H9 (cell line): Measurements from ENCODE around the gene HS3ST3B1. TPM values are rescaled to one million over a fixed set of nuclear protein-coding genes. Genes with fewer than 3 reads are reported as not detected.
A peak's percentile ranks its signal among the peaks of the same experiment; 100 is the strongest.

Experiments used
- DNase-seq: peaks from one replicate; pipeline ENCODE4 v3.0.0-alpha.2; 2017
- H2AFZ ChIP-seq: one replicate; pipeline ENCODE4 v1.6.1; 2013; ENCODE audit warnings: mild to moderate bottlenecking, low read length, control low read depth, moderate library complexity
- H2AK5ac ChIP-seq: 2 replicates; pipeline ENCODE4 v1.6.1; 2013; ENCODE audit warnings: low read length, control low read depth, mixed read lengths; ENCODE audit not compliant: insufficient read length
- H2BK120ac ChIP-seq: one replicate; pipeline ENCODE4 v1.6.1; 2013; ENCODE audit warnings: low read depth, mild to moderate bottlenecking, low read length, control low read depth, inconsistent platforms; ENCODE audit not compliant: poor library complexity, severe bottlenecking
- H2BK12ac ChIP-seq: 2 replicates; pipeline ENCODE4 v1.6.1; 2013; ENCODE audit warnings: low read length, control low read depth, mixed read lengths, low read depth; ENCODE audit not compliant: insufficient read length
- H2BK15ac ChIP-seq: 2 replicates; pipeline ENCODE4 v1.6.1; 2013; ENCODE audit warnings: low read depth, low read length, control low read depth
- H2BK20ac ChIP-seq: one replicate; pipeline ENCODE4 v1.6.1; 2013; ENCODE audit warnings: low read depth, mild to moderate bottlenecking, low read length, control low read depth, inconsistent platforms; ENCODE audit not compliant: poor library complexity, severe bottlenecking
- H2BK5ac ChIP-seq: 2 replicates; pipeline ENCODE4 v1.6.1; 2013; ENCODE audit warnings: low read length, control low read depth, mixed read lengths; ENCODE audit not compliant: insufficient read length
- H3K14ac ChIP-seq: 2 replicates; pipeline ENCODE4 v1.6.1; 2013; ENCODE audit warnings: low read length, control low read depth; ENCODE audit not compliant: insufficient read depth
- H3K18ac ChIP-seq: 2 replicates; pipeline ENCODE4 v1.6.1; 2013; ENCODE audit warnings: low read depth, mild to moderate bottlenecking, mixed read lengths, low read length, control low read depth; ENCODE audit not compliant: insufficient read length
- H3K23ac ChIP-seq: 2 replicates; pipeline ENCODE4 v1.6.1; 2013; ENCODE audit warnings: low read length, control low read depth, mixed read lengths, low read depth; ENCODE audit not compliant: insufficient read length
- H3K23me2 ChIP-seq: 2 replicates; pipeline ENCODE4 v1.6.1; 2013; ENCODE audit warnings: low read depth, mild to moderate bottlenecking, mixed read lengths, low read length, control low read depth; ENCODE audit not compliant: insufficient read length, poor library complexity, severe bottlenecking
- H3K27ac ChIP-seq: 2 replicates; pipeline ENCODE4 v1.5.1; 2013; ENCODE audit warnings: low read length, control low read depth, mixed read lengths, low read depth; ENCODE audit not compliant: insufficient read length
- H3K27me3 ChIP-seq: 2 replicates; pipeline ENCODE4 v1.6.1; 2013; ENCODE audit warnings: low read length, control low read depth, inconsistent platforms; ENCODE audit not compliant: insufficient read depth
- H3K4ac ChIP-seq: 2 replicates; pipeline ENCODE4 v1.6.1; 2013; ENCODE audit warnings: low read depth, mild to moderate bottlenecking, control low read depth, inconsistent platforms, low read length, moderate library complexity
- H3K4me1 ChIP-seq: 2 replicates; pipeline ENCODE4 v1.6.1; 2013; ENCODE audit warnings: low read length, control low read depth, inconsistent platforms; ENCODE audit not compliant: insufficient read depth
- H3K4me2 ChIP-seq: 2 replicates; pipeline ENCODE4 v1.6.1; 2013; ENCODE audit warnings: low read length, control low read depth, mixed read lengths; ENCODE audit not compliant: insufficient read length, insufficient read depth
- H3K56ac ChIP-seq: 2 replicates; pipeline ENCODE4 v1.6.1; 2013; ENCODE audit warnings: low read depth, mild to moderate bottlenecking, mixed read lengths, low read length, control low read depth; ENCODE audit not compliant: insufficient read length
- H3K79me1 ChIP-seq: 2 replicates; pipeline ENCODE4 v1.6.1; 2013; ENCODE audit warnings: low read depth, mild to moderate bottlenecking, moderate library complexity, low read length, control low read depth, inconsistent platforms; ENCODE audit not compliant: insufficient read depth, poor library complexity, severe bottlenecking
- H3K79me2 ChIP-seq: 2 replicates; pipeline ENCODE4 v1.6.1; 2013; ENCODE audit warnings: low read length, control low read depth, inconsistent platforms; ENCODE audit not compliant: insufficient read depth
- H3K9ac ChIP-seq: 2 replicates; pipeline ENCODE4 v1.6.1; 2013; ENCODE audit warnings: low read length, control low read depth, mixed read lengths; ENCODE audit not compliant: insufficient read length; ENCODE audit errors: extremely low read depth
- H3K9me3 ChIP-seq: one replicate; pipeline ENCODE4 v1.6.1; 2013; ENCODE audit warnings: low read depth, low read length, inconsistent platforms; ENCODE audit not compliant: control insufficient read depth
- H3T11ph ChIP-seq: one replicate; pipeline ENCODE4 v1.6.1; 2013; ENCODE audit warnings: mild to moderate bottlenecking, low read length, control low read depth, inconsistent platforms
- H4K20me1 ChIP-seq: one replicate; pipeline ENCODE4 v1.6.1; 2013; ENCODE audit not compliant: control insufficient read depth, insufficient read length, insufficient read depth
- H4K5ac ChIP-seq: 2 replicates; pipeline ENCODE4 v1.6.1; 2013; ENCODE audit warnings: low read depth, mild to moderate bottlenecking, mixed read lengths, low read length, control low read depth; ENCODE audit not compliant: insufficient read length
- H4K8ac ChIP-seq: replicated peaks from 2 replicates; pipeline ENCODE4 v1.6.1; 2013; ENCODE audit warnings: low read length, control low read depth, mixed read lengths, low read depth; ENCODE audit not compliant: insufficient read length
- H4K91ac ChIP-seq: 2 replicates; pipeline ENCODE4 v1.6.1; 2013; ENCODE audit warnings: low read depth, mild to moderate bottlenecking, moderate library complexity, mixed read lengths, low read length, control low read depth; ENCODE audit not compliant: insufficient read length
- H3K27ac Mint-ChIP-seq, 3 experiments: 2 replicates in 2 of 3; 3 replicates in 1 of 3; pipeline ENCODE4 v1.8.0; 2020 to 2021; ENCODE audit warnings: mixed read lengths in 3 of 3, mild to moderate bottlenecking in 1 of 3, moderate library complexity in 1 of 3
- H3K27me3 Mint-ChIP-seq: 2 replicates; pipeline ENCODE4 v1.8.0; 2021; ENCODE audit warnings: low read depth, mild to moderate bottlenecking, moderate library complexity, mixed read lengths
- H3K36me3 Mint-ChIP-seq, 3 experiments: 2 replicates in 2 of 3; 3 replicates in 1 of 3; pipeline ENCODE4 v1.8.0; 2020 to 2021; ENCODE audit warnings: low read depth in 3 of 3, mixed read lengths in 3 of 3; ENCODE audit not compliant: insufficient read depth in 1 of 3
- H3K4me1 Mint-ChIP-seq, 2 experiments: 2 replicates each; pipeline ENCODE4 v1.8.0; 2020; ENCODE audit warnings: mixed read lengths in 2 of 2
- H3K4me3 Mint-ChIP-seq, 2 experiments: 2 replicates in 1 of 2; 3 replicates in 1 of 2; pipeline ENCODE4 v1.8.0; 2020 to 2021; ENCODE audit warnings: mild to moderate bottlenecking in 2 of 2, mixed read lengths in 2 of 2, moderate library complexity in 1 of 2
- H3K9me3 Mint-ChIP-seq, 2 experiments: 2 replicates in 1 of 2; 3 replicates in 1 of 2; pipeline ENCODE4 v1.8.0; 2020; ENCODE audit warnings: mild to moderate bottlenecking in 2 of 2, mixed read lengths in 2 of 2, moderate library complexity in 1 of 2
- WGBS: extraction: QIAGEN DNeasy Blood & Tissue Kit; methylation state at CpG from one replicate; pipeline ENCODE4 v1.1.7; 2013; ENCODE audit warnings: missing lambda C conversion rate, low lambda C conversion rate, mixed read lengths; ENCODE audit not compliant: insufficient read length; ENCODE audit errors: extremely low coverage; 5-methylcytosine and 5-hydroxymethylcytosine counted together
- total RNA-seq: library from RNA; stranded (reverse); gene quantifications from 2 replicates; pipeline ENCODE4 v1.2.1, GENCODE V29; 2021
- TF ChIP-seq, protein P1 (sequence below): fragments of 200-600 bp; sonication (generic); conservative IDR thresholded peaks from 3 replicates; pipeline ENCODE4 v1.8.0; 2021; ENCODE audit warnings: antibody characterized with exemption, mild to moderate bottlenecking

HS3ST3B1 gene
- total RNA-seq, 1 experiment from 2014 or later = 2.8 TPM

DNA sequence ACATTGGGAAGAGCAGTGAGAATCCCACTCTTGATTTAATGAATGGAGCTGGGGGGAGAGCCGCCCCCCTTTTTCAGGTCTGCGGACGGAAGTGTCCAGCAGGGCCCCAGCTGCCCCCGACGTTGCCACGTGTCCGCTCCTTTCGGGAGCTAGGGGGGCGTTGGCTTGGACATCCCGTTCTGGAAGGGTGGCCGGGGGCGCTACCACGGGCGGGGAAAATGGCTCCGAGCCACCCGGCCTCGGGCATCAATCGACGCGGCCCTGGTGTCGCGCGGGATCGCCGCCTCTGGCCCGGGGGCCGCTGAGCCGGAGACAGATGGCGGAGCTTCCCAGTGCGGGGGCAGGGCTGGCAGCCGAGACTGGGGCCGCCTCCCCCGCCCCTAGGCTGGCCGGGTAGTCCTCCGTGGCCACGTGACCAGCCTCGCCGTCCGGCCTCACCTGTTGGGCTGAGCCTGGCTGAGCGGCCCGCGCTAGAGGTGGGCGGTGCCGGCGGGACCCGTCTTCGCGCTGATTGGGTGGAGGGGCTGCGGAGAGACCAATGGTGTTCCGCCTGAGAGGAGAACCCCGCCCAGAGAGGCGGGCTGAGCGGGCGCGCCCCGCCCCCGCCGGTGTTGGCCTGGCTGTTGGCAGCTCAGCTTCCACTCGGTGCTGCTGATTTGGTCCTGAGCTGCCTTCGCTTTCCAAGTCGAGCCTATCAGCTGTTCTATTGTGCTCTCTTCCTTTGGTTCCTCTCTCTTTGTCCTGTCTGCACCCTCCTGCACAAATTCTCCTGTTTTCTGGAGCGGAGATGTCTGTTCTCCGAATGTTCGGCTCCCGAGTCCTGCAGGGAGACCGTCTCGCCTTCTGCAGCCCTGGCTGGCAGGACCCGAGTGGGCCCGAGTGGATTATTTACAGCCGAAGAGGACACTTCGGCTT, 8.3 kb downstream of the HS3ST3B1 start:
- Histone ChIP-seq H2AFZ (no peak overlapping the region), H3K79me1 (no peaks in the 10 kb centered on the region), H2BK120ac (no peak overlapping the region), H4K20me1 (no peaks in the 10 kb centered on the region), H3K56ac (no peak overlapping the region), H3K23me2 (peaks cover 18% of the 10 kb centered on the region), H3T11ph (no peak overlapping the region), H3K4ac (no peak overlapping the region), H3K23ac (no peak overlapping the region), H3K27ac (no peak overlapping the region), H3K79me2 (no peaks in the 10 kb centered on the region; the same call in 1 of the 2 replicates), H2AK5ac (no peak overlapping the region), H2BK15ac (no peak overlapping the region), H3K4me1 (peaks cover 21% of the 10 kb centered on the region; the same call in 1 of the 2 replicates), H4K91ac (no peak overlapping the region), H3K9me3 (no peaks in the 10 kb centered on the region), H3K4me2 (peak overlapping the region; percentile 83), H2BK5ac (no peak overlapping the region), H2BK20ac (no peak overlapping the region), H3K9ac (peak overlapping the region; percentile 64), H3K27me3 (peaks cover 17% of the 10 kb centered on the region; the same call in 1 of the 2 replicates), H4K5ac (no peak overlapping the region), H3K14ac (no peak overlapping the region), H4K8ac (no peak overlapping the region), H2BK12ac (no peak overlapping the region), H3K18ac (peak overlapping the region; percentile 44)
- peak; percentile 100 for DNase-seq
- Mint-ChIP-seq H3K27ac (peak overlapping the region; percentile 87 to 96 (median 94)), H3K36me3 (peaks cover 0 to 6% (median 5%) of the 10 kb centered on the region in 3 experiments; a peak in 4 of 7 replicates), H3K4me3 (peak overlapping the region; percentile 75 to 83), H3K27me3 (peaks cover 35% of the 10 kb centered on the region), H3K9me3 (peaks cover under 1 to 3% of the 10 kb centered on the region in 2 experiments; a peak in 2 of 5 replicates), H3K4me1 (peaks cover 56 to 63% of the 10 kb centered on the region in 2 experiments)
- WGBS = no CpG with 5 or more reads among the region's 71 CpGs
- TF ChIP-seq, protein P1, sequence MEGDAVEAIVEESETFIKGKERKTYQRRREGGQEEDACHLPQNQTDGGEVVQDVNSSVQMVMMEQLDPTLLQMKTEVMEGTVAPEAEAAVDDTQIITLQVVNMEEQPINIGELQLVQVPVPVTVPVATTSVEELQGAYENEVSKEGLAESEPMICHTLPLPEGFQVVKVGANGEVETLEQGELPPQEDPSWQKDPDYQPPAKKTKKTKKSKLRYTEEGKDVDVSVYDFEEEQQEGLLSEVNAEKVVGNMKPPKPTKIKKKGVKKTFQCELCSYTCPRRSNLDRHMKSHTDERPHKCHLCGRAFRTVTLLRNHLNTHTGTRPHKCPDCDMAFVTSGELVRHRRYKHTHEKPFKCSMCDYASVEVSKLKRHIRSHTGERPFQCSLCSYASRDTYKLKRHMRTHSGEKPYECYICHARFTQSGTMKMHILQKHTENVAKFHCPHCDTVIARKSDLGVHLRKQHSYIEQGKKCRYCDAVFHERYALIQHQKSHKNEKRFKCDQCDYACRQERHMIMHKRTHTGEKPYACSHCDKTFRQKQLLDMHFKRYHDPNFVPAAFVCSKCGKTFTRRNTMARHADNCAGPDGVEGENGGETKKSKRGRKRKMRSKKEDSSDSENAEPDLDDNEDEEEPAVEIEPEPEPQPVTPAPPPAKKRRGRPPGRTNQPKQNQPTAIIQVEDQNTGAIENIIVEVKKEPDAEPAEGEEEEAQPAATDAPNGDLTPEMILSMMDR = no peak
